ENCODE measurements around the gene PPP2R2C. TPM values are rescaled to one million over a fixed set of nuclear protein-coding genes. Genes with fewer than 3 reads are reported as not detected.

PPP2R2C gene
- not detected for total RNA-seq

DNA sequence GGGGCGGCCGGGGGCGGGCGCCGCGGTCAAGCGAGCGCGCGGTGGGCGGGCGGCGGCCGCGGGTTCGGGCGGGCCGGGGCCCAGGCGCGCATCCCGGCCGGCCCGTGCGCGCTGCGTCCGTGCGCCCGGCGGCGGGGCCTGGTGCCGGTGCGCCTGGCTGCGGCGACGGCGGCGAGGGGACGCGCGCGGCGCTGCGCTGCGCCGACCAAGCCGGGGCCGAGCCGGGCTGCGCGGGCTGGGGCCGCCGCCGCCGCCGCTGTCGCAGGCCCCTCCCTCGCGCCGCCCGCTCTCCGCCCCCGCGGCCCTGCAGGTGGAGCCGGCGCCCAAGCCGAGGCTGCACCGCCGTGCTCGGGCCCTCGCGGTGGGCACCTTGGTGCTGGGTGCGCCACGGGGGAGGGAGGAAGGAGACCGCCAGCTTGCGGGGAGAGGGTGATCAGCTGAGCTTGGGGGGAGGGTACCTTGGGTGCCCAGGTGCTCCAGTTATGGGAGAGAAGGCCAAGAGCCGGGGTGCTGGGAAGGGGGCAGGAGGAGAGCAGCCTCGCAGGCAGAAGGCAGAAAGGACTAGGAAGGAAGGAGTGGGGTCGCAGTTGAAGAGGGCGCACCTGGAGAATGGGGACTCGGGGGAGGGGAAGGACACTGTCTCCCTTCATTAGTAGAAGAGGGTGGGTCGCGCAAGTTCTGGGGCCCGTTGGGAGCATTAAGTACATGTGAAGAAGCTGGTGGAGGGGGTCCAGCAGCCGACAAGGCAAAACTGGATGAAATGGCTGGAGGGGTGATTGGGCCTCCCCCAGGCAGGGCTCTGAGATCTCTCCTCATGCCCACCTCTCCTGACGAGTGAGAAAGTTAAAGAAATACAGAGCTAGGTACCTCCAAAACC, at the start of gene PPP2R2C:
Gene PPP2R2C, minus strand, starts transcription at position 228 of the 877 bp plus-strand sequence. CDS start 385 bp downstream, outside the sequence.
- Mint-ChIP-seq H3K36me3 (no peaks in the 10 kb centered on the region), H3K9me3 (no peaks in the 10 kb centered on the region), H3K4me3 (peak within 1 kb of the TSS; percentile 23), H3K27me3 (peaks cover 65% of the 10 kb centered on the region), H3K4me1 (ENCODE audit: low read depth) (peaks cover 7% of the 10 kb centered on the region), H3K27ac (no peak within 1 kb of the TSS)
- intact Hi-C loops (cut with micrococcal nuclease) = no loop called here
- ChIA-PET POLR2A (no interaction called here), CTCF (no interaction called here)
- DNase-seq = no peak

DNA sequence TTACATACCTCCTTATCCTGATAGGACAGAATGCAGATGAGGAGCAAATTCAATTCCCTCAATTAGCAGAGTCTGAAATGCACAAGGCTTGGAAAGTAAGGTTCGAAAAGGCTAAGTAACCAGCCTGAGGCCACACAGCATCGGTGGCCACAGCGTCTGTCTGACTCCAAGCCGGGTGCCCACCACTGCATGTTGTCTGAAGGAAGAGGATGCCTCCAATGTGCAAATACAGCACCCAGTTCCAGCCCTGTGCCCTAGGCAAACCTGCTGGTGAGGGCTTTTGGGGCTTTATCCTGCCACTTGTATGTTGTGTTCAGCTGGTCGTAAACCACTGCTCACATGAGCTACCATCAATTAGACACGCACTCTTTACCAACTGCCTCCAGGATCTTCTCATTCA, 48.6 kb upstream of the PPP2R2C start:
- CTCF ChIA-PET = no interaction called here

DNA sequence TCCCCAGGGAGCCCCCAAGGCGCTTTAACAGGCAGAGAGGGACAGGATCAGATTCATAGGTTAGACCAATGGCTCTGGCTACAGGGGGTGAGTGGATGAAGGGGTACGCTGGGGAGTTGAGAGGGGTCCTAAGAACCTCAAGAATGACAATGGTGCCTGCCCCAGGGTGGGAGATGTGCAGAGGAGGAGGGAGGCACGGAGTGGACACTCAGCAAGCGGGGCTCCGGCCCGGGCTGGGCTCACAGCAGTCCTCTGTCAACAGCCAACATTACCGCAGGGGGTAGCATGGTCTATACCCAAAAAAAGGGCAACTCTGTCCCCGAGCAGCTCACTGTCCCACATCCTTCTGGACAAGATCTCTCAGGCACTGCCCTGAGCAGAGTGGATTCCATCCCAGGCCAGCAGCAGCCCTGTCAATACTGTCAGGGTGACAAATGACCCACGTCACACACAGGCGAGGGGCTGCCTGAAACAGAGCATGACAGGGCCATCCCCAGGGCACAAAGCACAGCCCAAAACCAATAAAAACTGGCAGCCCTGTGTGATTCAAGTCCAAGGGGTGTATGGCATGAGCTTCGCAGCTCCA, 47.7 kb upstream of the PPP2R2C start:
- Mint-ChIP-seq H3K4me3 (no peak overlapping the region), H3K9me3 (no peaks in the 10 kb centered on the region), H3K27me3 (peaks cover 2% of the 10 kb centered on the region), H3K4me1 (ENCODE audit: low read depth) (no peaks in the 10 kb centered on the region), H3K27ac (no peak overlapping the region), H3K36me3 (no peaks in the 10 kb centered on the region)
- CTCF ChIA-PET = interaction anchor here (1.0 kb wide), 1 partner anchor 189 kb away, joined by 3 read pairs; no protein-coding TSS in a partner anchor
- DNase-seq = no peak
- intact Hi-C loops (cut with micrococcal nuclease) = no loop called here
- POLR2A ChIA-PET = no interaction called here

More for the DNA sequence above, 48.6 kb upstream of the PPP2R2C start:
- Mint-ChIP-seq H3K4me1 (ENCODE audit: low read depth) (no peaks in the 10 kb centered on the region), H3K9me3 (no peaks in the 10 kb centered on the region), H3K4me3 (no peak overlapping the region), H3K27ac (no peak overlapping the region), H3K27me3 (peaks cover 2% of the 10 kb centered on the region), H3K36me3 (no peaks in the 10 kb centered on the region)
- no peak for DNase-seq
- POLR2A ChIA-PET = no interaction called here
- intact Hi-C loops (cut with micrococcal nuclease) = no loop called here

DNA sequence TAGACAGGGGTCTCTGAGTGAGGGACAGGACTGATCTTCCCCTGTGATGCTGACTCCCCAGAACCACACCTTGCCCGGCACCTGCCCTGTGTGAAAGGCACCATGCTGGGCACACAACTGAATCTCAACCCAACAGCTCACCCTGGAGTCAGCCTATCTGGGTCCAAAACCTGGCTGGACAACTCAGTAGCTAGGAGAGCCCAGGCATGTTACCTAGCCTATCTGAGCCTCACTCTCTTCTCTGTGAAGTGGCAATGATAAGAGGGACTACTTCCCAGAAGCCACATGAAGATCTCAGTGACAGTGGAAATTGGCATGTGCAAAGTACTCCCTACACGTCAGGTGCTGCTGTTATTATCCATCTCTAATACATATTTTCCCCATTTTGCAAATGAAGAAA, 44.8 kb upstream of the PPP2R2C start:
- ChIA-PET CTCF (no interaction called here), POLR2A (no interaction called here)
- no peaks in the 10 kb centered on the region for H3K4me1 Mint-ChIP-seq (ENCODE audit: low read depth)
- peaks cover 2% of the 10 kb centered on the region for H3K27me3 Mint-ChIP-seq
- H3K36me3 Mint-ChIP-seq = no peaks in the 10 kb centered on the region
- intact Hi-C loops (cut with micrococcal nuclease) = no loop called here
- H3K27ac Mint-ChIP-seq = no peak overlapping the region
- H3K4me3 Mint-ChIP-seq = no peak overlapping the region
- H3K9me3 Mint-ChIP-seq = no peaks in the 10 kb centered on the region
- no peak for DNase-seq

DNA sequence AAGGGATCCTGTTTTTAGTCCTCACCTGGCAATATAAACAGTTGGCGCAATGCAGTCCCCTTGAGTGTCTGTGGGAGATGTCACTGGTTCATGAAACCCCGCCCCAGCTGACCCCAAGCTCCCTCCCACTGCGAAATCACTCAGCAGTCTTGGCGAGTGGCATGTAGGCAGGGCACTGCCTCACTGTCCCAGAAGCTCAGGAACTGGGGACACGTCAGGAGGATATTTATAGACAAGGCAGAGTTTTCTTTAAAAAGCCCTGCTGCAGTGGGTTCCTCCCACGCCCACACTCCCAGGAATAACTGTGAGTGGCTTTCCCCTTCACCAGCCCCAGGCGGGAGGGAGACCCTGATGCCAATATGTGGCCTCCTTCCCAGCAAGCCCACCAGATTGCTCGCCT, 44.3 kb upstream of the PPP2R2C start:
- no peak overlapping the region for H3K4me3 Mint-ChIP-seq
- DNase-seq = no peak
- POLR2A ChIA-PET = no interaction called here
- H3K27ac Mint-ChIP-seq = no peak overlapping the region
- CTCF ChIA-PET = no interaction called here
- intact Hi-C loops (cut with micrococcal nuclease) = no loop called here
- H3K36me3 Mint-ChIP-seq = no peaks in the 10 kb centered on the region
- peaks cover 2% of the 10 kb centered on the region for H3K27me3 Mint-ChIP-seq
- H3K4me1 Mint-ChIP-seq (ENCODE audit: low read depth) = no peaks in the 10 kb centered on the region
- H3K9me3 Mint-ChIP-seq = no peaks in the 10 kb centered on the region

DNA sequence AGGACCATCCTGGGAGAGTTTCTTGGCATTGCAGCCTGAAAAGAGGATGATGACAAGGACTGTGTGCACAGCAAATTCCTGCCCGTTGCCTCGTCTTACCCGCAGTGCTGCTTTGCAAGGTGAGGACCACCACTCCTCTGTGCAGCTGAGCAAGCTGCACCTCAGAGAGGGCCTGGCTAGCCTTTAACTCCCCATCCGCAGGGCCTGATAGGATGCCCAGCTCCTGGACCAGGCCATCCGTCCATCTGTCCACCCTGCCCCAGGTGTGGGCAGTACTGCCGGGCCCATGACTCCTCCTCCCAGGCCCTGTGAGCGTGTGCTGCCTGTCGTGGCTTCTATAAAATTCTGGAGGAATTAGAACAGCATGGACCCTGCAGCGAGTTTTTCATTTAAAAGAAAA, 43.9 kb upstream of the PPP2R2C start:
- Mint-ChIP-seq H3K27ac (no peak overlapping the region), H3K36me3 (no peaks in the 10 kb centered on the region), H3K27me3 (peaks cover 2% of the 10 kb centered on the region), H3K4me1 (ENCODE audit: low read depth) (no peaks in the 10 kb centered on the region), H3K9me3 (no peaks in the 10 kb centered on the region), H3K4me3 (no peak overlapping the region)
- intact Hi-C loops (cut with micrococcal nuclease) = no loop called here
- CTCF ChIA-PET = no interaction called here
- POLR2A ChIA-PET = no interaction called here
- DNase-seq = no peak

DNA sequence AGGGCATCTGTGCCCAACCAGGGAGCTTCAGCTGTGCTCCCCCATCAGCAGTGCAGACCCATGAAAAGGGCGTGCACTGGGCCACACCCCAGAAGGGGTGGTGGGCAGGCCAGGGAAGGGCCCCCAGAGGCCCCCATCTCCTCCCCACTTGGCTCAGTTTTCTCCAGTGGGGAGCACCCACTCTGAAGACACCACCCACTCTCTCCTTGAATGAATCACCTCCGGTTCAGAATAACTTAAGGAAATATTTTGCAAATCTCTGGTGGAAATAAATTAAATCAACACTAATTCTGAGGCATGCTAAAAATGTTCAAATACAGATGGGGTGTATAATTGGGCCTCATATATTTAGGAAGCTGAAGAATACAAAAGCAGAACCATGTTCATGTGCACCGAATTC, 41.3 kb upstream of the PPP2R2C start:
- Mint-ChIP-seq H3K9me3 (peaks cover 3% of the 10 kb centered on the region), H3K27me3 (peaks cover 2% of the 10 kb centered on the region), H3K27ac (no peak overlapping the region), H3K4me1 (ENCODE audit: low read depth) (no peaks in the 10 kb centered on the region), H3K4me3 (no peak overlapping the region), H3K36me3 (no peaks in the 10 kb centered on the region)
- no peak for DNase-seq
- ChIA-PET CTCF (interaction anchor here (1.6 kb wide), 1 partner anchor 32 kb away, joined by 4 read pairs; no protein-coding TSS in a partner anchor), POLR2A (no interaction called here)
- intact Hi-C loops (cut with micrococcal nuclease) = no loop called here

DNA sequence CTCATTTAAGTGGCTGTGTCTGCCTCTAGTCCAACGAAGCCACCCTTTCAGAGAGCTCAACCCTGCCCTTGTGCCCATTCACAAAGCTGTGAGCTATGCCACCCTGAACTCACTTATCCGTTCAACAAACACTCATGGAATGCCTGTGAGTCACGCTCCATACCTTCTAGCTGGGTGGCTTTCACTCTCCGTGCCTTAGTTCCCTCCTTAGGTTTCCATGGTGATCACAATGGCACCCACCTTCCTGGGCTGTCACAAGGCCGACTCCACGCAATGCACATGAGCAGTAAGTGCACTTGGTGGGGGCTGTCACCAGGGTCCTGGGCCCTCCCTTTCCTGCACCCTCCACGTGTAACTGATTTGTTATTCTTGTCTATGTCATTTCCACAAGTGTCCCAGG, 37.2 kb upstream of the PPP2R2C start:
- intact Hi-C loops (cut with micrococcal nuclease) = loop anchor here (10.0 kb wide), 1 partner anchor 1795 kb away; no protein-coding TSS in a partner anchor
- no peaks in the 10 kb centered on the region for H3K27me3 Mint-ChIP-seq
- H3K4me1 Mint-ChIP-seq (ENCODE audit: low read depth) = no peaks in the 10 kb centered on the region
- H3K27ac Mint-ChIP-seq = no peak overlapping the region
- H3K9me3 Mint-ChIP-seq = peaks cover 15% of the 10 kb centered on the region
- no peak overlapping the region for H3K4me3 Mint-ChIP-seq
- H3K36me3 Mint-ChIP-seq = peaks cover 2% of the 10 kb centered on the region
- ChIA-PET CTCF (no interaction called here), POLR2A (no interaction called here)
- DNase-seq = no peak

DNA sequence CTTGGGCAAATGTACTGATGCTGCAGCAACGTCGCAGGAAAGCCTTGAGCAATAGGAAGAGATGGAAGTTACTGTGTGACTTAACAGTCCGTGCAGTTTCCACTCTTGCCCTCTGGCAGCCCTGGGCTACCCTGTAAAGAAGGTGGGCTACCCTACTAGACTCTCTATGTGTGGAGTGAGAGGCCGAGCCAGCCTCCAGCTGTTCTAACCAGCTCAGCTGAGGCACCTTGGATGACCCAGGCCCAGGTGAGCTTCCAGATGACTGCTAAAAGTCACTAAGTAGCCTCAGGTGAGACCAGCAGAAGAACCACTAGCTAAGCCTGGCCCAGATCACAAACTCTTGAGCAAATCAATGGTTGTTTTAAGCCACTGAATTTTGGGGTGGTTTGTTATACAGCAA, 34.9 kb upstream of the PPP2R2C start:
- peaks cover 2% of the 10 kb centered on the region for H3K36me3 Mint-ChIP-seq
- CTCF ChIA-PET = no interaction called here
- H3K4me1 Mint-ChIP-seq (ENCODE audit: low read depth) = no peaks in the 10 kb centered on the region
- H3K27me3 Mint-ChIP-seq = peaks cover 5% of the 10 kb centered on the region
- POLR2A ChIA-PET = no interaction called here
- no peak for DNase-seq
- intact Hi-C loops (cut with micrococcal nuclease) = loop anchor here (10.0 kb wide), 1 partner anchor 1793 kb away; no protein-coding TSS in a partner anchor
- no peak overlapping the region for H3K4me3 Mint-ChIP-seq
- H3K27ac Mint-ChIP-seq = no peak overlapping the region
- peaks cover 28% of the 10 kb centered on the region for H3K9me3 Mint-ChIP-seq

DNA sequence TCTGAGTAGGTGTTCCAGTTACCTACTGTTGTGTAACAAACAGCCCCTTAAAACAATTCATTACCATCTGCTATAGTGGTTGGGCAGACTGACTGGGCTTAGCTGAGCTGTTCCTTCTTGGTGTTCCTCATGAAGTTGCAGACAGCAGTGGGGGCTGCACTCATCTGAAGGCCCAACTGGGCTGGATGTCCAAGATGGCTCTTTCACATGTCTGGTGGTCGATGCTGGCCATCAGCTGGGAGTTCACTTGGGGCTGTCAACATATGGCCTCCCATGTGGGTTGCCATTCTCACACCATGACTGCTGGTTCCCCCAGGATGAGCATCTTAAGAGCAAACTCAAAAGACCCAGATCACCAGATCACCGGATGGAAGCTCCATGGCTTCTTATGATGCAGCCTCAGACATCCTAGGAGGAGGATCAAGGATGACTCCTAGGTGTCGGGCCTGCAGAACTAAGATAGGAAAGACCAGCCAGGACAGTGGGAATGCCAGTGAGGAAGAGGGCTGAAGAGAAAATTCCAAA, 34.3 kb upstream of the PPP2R2C start:
- CTCF ChIA-PET = interaction anchor here (1.0 kb wide), 1 partner anchor 22 kb away, joined by 3 read pairs; no protein-coding TSS in a partner anchor
- peaks cover 2% of the 10 kb centered on the region for H3K36me3 Mint-ChIP-seq

DNA sequence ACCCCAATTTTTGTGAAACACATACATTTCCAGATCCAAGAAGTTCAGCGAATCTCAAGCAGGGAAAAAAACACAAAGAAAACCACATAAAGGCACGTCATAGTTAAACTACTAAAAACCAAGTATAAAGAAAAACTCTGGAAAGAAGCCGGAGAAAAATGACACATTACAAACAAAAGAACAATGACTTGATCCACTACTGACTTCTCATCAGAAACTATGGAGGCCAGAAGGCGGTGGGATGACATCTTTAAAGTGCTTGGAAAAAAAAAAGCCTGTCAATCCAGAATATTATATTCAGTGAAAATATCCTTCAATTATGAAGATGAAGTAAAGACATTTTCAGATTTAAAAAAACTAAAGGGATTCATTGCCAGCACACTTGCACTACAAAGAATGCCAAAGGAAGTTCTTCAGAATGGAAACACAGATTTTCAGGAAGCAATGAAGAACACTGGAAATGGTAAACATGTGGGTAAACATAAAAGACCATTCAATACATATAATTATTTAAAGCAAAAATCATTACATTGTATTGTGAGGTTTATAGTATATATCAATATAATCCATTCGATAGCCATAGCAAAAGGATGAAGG, 32.6 kb upstream of the PPP2R2C start:
- ChIA-PET CTCF (no interaction called here), POLR2A (no interaction called here)
- intact Hi-C loops (cut with micrococcal nuclease) = loop anchor here (10.0 kb wide), 1 partner anchor 1790 kb away; no protein-coding TSS in a partner anchor
- Mint-ChIP-seq H3K27me3 (peaks cover 12% of the 10 kb centered on the region), H3K9me3 (peaks cover 25% of the 10 kb centered on the region), H3K4me1 (ENCODE audit: low read depth) (no peaks in the 10 kb centered on the region), H3K4me3 (no peak overlapping the region), H3K36me3 (peaks cover 2% of the 10 kb centered on the region), H3K27ac (no peak overlapping the region)
- no peak for DNase-seq

More for the DNA sequence above, 34.3 kb upstream of the PPP2R2C start:
- intact Hi-C loops (cut with micrococcal nuclease) = loop anchor here (10.0 kb wide), 1 partner anchor 1792 kb away; no protein-coding TSS in a partner anchor
- H3K27me3 Mint-ChIP-seq = peaks cover 6% of the 10 kb centered on the region
- H3K9me3 Mint-ChIP-seq = peaks cover 28% of the 10 kb centered on the region
- POLR2A ChIA-PET = no interaction called here
- no peak for DNase-seq
- H3K4me1 Mint-ChIP-seq (ENCODE audit: low read depth) = no peaks in the 10 kb centered on the region
- H3K4me3 Mint-ChIP-seq = no peak overlapping the region
- no peak overlapping the region for H3K27ac Mint-ChIP-seq

DNA sequence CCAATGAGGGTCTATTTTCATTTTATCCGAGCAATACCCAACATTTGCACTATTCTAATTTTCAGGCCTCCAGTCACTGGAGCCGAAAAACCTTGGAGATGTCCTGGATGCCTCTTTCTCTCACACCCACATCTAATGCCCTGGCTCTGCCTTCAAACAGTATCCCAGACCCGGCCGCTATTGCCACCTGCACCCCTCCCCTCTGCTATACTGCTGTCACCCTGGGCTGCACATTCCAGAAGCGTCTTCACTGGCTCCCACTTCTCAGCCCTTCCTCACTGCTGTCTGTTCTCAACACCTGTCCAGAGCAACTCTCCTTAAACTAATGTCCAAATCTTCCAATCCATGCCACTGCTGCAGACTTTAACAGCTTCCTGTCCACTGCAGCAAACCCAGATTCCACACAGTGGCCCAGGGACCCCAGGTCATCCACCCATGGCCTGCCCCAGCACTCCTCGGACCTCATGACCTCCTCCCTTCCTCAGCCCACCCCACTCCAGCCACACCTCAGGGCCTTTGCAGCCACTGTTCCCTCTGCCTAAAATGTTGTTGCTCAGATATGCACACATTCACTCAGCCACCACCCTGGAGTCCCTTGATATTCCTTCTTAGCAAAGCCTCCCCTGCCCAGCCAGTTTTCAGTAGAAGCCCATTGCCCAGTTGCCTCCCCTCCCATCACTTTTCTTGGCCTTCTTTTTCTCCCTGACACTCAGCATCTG, 30.5 kb upstream of the PPP2R2C start:
- no peak for DNase-seq
- H3K4me1 Mint-ChIP-seq (ENCODE audit: low read depth) = no peaks in the 10 kb centered on the region
- intact Hi-C loops (cut with micrococcal nuclease) = loop anchor here (10.0 kb wide), 1 partner anchor 1788 kb away; no protein-coding TSS in a partner anchor
- POLR2A ChIA-PET = no interaction called here
- H3K36me3 Mint-ChIP-seq = peaks cover 2% of the 10 kb centered on the region
- H3K9me3 Mint-ChIP-seq = peaks cover 25% of the 10 kb centered on the region
- no peak overlapping the region for H3K4me3 Mint-ChIP-seq
- CTCF ChIA-PET = no interaction called here
- peaks cover 16% of the 10 kb centered on the region for H3K27me3 Mint-ChIP-seq
- no peak overlapping the region for H3K27ac Mint-ChIP-seq
